SK-N-SH (cell line): ENCODE data around the gene GSG1L.

Experiments used
- CTCF ChIP-seq: fragments of 200-600 bp; sonication (generic); IDR thresholded peaks from 2 replicates; pipeline ENCODE4 v1.6.1; 2017; ENCODE audit warnings: antibody characterized with exemption, mild to moderate bottlenecking, moderate library complexity
- JUND ChIP-seq: IDR thresholded peaks from 2 replicates; pipeline ENCODE4 v1.4.0; 2012
- POLR2AphosphoS5 ChIP-seq: IDR thresholded peaks from 2 replicates; pipeline ENCODE4 v1.6.1; 2012; ENCODE audit warnings: low read depth, low read length
- RCOR1 ChIP-seq: fragments of 150-350 bp; IDR thresholded peaks from 2 replicates; pipeline ENCODE4 v1.6.1; 2017; ENCODE audit warnings: antibody characterized with exemption, low read length
- SIN3A ChIP-seq: IDR thresholded peaks from 2 replicates; pipeline ENCODE4 v1.6.1; 2012; ENCODE audit warnings: low read depth, mild to moderate bottlenecking, low read length, moderate library complexity, borderline replicate concordance
- TAF1 ChIP-seq: IDR thresholded peaks from 2 replicates; pipeline ENCODE4 v1.6.1; 2012; ENCODE audit warnings: low read depth, mild to moderate bottlenecking, low read length, moderate library complexity, borderline replicate concordance
- USF2 ChIP-seq: fragments of 150-350 bp; IDR thresholded peaks from 2 replicates; pipeline ENCODE4 v1.6.1; 2017; ENCODE audit warnings: antibody characterized with exemption, low read length, low read depth, borderline replicate concordance

- TF ChIP-seq POLR2AphosphoS5 (no peak), CTCF (no peak), TAF1 (no peak), USF2 (no peak), SIN3A (no peak), JUND (no peak), RCOR1 (no peak)
These were observed 294.8 kb downstream of the GSG1L start for GRCh38 chr16:27768651-27769272.
